ENCODE data around the gene HLA-DPB1. TPM values are rescaled to one million over a fixed set of nuclear protein-coding genes. Genes with fewer than 3 reads are reported as not detected.

HLA-DPB1 gene
- total RNA-seq, 1 experiment from 2014 or later, result 18.3 TPM

- Mint-ChIP-seq H3K27ac (ENCODE audit: unreplicated experiment) (no peak overlapping the region), H3K4me1 (ENCODE audit: low read depth, unreplicated experiment) (no peaks in the 10 kb centered on the region), H3K27me3 (ENCODE audit: unreplicated experiment) (peaks cover 98% of the 10 kb centered on the region), H3K4me3 (ENCODE audit: low read depth, unreplicated experiment) (no peak overlapping the region), H3K36me3 (ENCODE audit: insufficient read depth, unreplicated experiment) (no peaks in the 10 kb centered on the region), H3K9me3 (ENCODE audit: low read depth, unreplicated experiment) (peaks cover 5% of the 10 kb centered on the region)
- TF ChIP-seq, protein P1, sequence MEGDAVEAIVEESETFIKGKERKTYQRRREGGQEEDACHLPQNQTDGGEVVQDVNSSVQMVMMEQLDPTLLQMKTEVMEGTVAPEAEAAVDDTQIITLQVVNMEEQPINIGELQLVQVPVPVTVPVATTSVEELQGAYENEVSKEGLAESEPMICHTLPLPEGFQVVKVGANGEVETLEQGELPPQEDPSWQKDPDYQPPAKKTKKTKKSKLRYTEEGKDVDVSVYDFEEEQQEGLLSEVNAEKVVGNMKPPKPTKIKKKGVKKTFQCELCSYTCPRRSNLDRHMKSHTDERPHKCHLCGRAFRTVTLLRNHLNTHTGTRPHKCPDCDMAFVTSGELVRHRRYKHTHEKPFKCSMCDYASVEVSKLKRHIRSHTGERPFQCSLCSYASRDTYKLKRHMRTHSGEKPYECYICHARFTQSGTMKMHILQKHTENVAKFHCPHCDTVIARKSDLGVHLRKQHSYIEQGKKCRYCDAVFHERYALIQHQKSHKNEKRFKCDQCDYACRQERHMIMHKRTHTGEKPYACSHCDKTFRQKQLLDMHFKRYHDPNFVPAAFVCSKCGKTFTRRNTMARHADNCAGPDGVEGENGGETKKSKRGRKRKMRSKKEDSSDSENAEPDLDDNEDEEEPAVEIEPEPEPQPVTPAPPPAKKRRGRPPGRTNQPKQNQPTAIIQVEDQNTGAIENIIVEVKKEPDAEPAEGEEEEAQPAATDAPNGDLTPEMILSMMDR (IDR thresholded peaks at IDR 0.05; ENCODE audit: unreplicated experiment), result no peak
- intact Hi-C loops (cut with micrococcal nuclease; ENCODE audit: unreplicated experiment), result no loop called here
- CTCF ChIA-PET, result no interaction called here
- DNase-seq, result no peak
- no TSS peak for BruUV-seq (replicated peaks)
These were observed 32.5 kb downstream of the HLA-DPB1 start for GRCh38 chr6:33108307-33108706.

GRCh38 chr6:33112148-33112547 lies 36.4 kb downstream of the HLA-DPB1 start:
- BruUV-seq (replicated peaks), result no TSS peak

DNA sequence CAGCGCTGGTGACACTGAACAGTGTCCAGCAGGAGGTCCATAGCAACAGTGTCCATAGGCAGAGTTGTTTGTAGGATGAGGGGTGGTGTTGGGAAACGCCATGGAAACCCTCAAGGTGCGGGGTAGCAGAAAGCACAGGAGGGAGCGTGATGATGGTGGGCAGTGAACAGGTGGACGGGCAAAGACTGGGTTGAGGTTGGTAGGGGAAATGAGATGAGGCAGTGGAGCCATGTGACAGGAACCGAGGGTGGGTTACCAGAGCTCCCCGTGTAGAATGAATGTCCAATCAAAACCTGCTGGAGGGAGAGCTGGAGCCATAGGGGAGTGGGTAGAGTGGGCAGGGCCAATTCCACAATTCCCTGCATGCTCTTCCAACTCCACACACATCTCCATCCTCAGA lies 38.0 kb downstream of the HLA-DPB1 start:
- CTCF ChIA-PET, result no interaction called here
- TF ChIP-seq, protein P1 (IDR thresholded peaks at IDR 0.05; ENCODE audit: unreplicated experiment), result no peak
- intact Hi-C loops (cut with micrococcal nuclease; ENCODE audit: unreplicated experiment), result no loop called here
- H3K27me3 Mint-ChIP-seq (ENCODE audit: unreplicated experiment), result peaks cover 94% of the 10 kb centered on the region
- H3K4me1 Mint-ChIP-seq (ENCODE audit: low read depth, unreplicated experiment), result no peaks in the 10 kb centered on the region
- DNase-seq, result no peak
- no peaks in the 10 kb centered on the region for H3K9me3 Mint-ChIP-seq (ENCODE audit: low read depth, unreplicated experiment)
- H3K36me3 Mint-ChIP-seq (ENCODE audit: insufficient read depth, unreplicated experiment), result no peaks in the 10 kb centered on the region
- BruUV-seq (replicated peaks), result no TSS peak
- no peak overlapping the region for H3K27ac Mint-ChIP-seq (ENCODE audit: unreplicated experiment)
- H3K4me3 Mint-ChIP-seq (ENCODE audit: low read depth, unreplicated experiment), result no peak overlapping the region

More at GRCh38 chr6:33112148-33112547, 36.4 kb downstream of the HLA-DPB1 start:
- no peaks in the 10 kb centered on the region for H3K36me3 Mint-ChIP-seq (ENCODE audit: insufficient read depth, unreplicated experiment)
- peaks cover 99% of the 10 kb centered on the region for H3K27me3 Mint-ChIP-seq (ENCODE audit: unreplicated experiment)
- H3K4me3 Mint-ChIP-seq (ENCODE audit: low read depth, unreplicated experiment), result no peak overlapping the region
- H3K9me3 Mint-ChIP-seq (ENCODE audit: low read depth, unreplicated experiment), result no peaks in the 10 kb centered on the region
- CTCF ChIA-PET, result interaction anchor here (0.6 to 1.3 kb wide), 10 partner anchors 9 to 308 kb away, joined by 3 to 8 read pairs (median 4); partner anchors contain the start of genes HLA-DPB1 and TAP2
- intact Hi-C loops (cut with micrococcal nuclease; ENCODE audit: unreplicated experiment), result no loop called here
- H3K4me1 Mint-ChIP-seq (ENCODE audit: low read depth, unreplicated experiment), result no peaks in the 10 kb centered on the region
- TF ChIP-seq, protein P1 (IDR thresholded peaks at IDR 0.05; ENCODE audit: unreplicated experiment), result no peak
- DNase-seq, result peak; percentile 62
- H3K27ac Mint-ChIP-seq (ENCODE audit: unreplicated experiment), result no peak overlapping the region

DNA sequence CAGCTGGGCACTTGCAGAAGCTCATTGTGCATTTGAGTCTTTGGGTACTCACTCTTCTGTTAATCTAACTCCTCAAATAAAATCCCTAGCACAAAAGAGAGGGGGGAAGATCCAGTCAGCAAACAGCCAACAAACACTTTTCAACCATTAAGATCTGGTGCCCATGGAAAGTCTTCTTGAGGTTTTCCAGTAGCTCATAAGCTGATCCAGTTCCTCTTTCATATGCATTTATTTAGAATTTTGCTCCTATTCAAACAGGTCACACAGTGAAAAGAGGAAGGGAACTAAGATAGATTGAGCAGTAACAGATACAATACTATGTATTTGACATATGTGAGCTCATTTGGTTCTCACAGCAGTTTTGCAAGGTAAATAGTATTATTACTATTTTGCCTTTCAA lies 38.6 kb downstream of the HLA-DPB1 start:
- Mint-ChIP-seq H3K4me3 (ENCODE audit: low read depth, unreplicated experiment) (no peak overlapping the region), H3K27me3 (ENCODE audit: unreplicated experiment) (peaks cover 91% of the 10 kb centered on the region), H3K36me3 (ENCODE audit: insufficient read depth, unreplicated experiment) (no peaks in the 10 kb centered on the region), H3K4me1 (ENCODE audit: low read depth, unreplicated experiment) (no peaks in the 10 kb centered on the region), H3K9me3 (ENCODE audit: low read depth, unreplicated experiment) (no peaks in the 10 kb centered on the region), H3K27ac (ENCODE audit: unreplicated experiment) (no peak overlapping the region)
- CTCF ChIA-PET, result interaction anchor here (1.0 kb wide), 1 partner anchor 134 kb away, joined by 3 read pairs; no protein-coding TSS in a partner anchor
- TF ChIP-seq, protein P1 (IDR thresholded peaks at IDR 0.05; ENCODE audit: unreplicated experiment), result no peak
- intact Hi-C loops (cut with micrococcal nuclease; ENCODE audit: unreplicated experiment), result no loop called here
- no TSS peak for BruUV-seq (replicated peaks)
- DNase-seq, result no peak
